Measurements from ENCODE around the gene CBR3. TPM values are rescaled to one million over a fixed set of nuclear protein-coding genes. Genes with fewer than 3 reads are reported as not detected.

CBR3 gene
- total RNA-seq, 1 donor from 2014 or later, result 1.0 TPM

DNA sequence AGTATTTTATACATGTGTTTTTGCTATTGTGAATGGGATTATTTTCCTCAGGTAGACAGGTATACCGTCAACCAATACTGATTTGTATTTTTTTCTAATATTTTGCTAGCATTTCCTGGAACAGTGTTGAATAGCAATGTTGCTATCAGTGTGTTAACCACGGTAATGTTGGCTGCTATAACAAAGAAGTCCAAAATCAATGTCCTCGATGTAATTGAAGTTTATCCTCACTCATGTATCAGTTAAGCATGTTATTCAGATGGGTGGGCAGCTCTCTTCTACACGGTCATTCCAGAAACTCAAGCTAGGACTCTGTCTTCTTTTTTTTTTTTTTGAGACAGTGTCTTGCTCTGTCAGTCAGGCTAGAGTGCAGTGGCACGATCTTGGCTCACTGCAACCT lies 46.1 kb downstream of the CBR3 start:
- Mint-ChIP-seq H3K4me3 (no peak overlapping the region), H3K36me3 (peaks cover 5% of the 10 kb centered on the region), H3K4me1 (ENCODE audit: unreplicated experiment) (no peaks in the 10 kb centered on the region), H3K27me3 (no peaks in the 10 kb centered on the region), H3K27ac (no peak overlapping the region), H3K9me3 (no peaks in the 10 kb centered on the region)
- TF ChIP-seq, protein P1, sequence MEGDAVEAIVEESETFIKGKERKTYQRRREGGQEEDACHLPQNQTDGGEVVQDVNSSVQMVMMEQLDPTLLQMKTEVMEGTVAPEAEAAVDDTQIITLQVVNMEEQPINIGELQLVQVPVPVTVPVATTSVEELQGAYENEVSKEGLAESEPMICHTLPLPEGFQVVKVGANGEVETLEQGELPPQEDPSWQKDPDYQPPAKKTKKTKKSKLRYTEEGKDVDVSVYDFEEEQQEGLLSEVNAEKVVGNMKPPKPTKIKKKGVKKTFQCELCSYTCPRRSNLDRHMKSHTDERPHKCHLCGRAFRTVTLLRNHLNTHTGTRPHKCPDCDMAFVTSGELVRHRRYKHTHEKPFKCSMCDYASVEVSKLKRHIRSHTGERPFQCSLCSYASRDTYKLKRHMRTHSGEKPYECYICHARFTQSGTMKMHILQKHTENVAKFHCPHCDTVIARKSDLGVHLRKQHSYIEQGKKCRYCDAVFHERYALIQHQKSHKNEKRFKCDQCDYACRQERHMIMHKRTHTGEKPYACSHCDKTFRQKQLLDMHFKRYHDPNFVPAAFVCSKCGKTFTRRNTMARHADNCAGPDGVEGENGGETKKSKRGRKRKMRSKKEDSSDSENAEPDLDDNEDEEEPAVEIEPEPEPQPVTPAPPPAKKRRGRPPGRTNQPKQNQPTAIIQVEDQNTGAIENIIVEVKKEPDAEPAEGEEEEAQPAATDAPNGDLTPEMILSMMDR (conservative IDR thresholded peaks at IDR 0.05), result no peak
- DNase-seq (ENCODE audit: extremely low spot score, unreplicated experiment), result no peak

DNA sequence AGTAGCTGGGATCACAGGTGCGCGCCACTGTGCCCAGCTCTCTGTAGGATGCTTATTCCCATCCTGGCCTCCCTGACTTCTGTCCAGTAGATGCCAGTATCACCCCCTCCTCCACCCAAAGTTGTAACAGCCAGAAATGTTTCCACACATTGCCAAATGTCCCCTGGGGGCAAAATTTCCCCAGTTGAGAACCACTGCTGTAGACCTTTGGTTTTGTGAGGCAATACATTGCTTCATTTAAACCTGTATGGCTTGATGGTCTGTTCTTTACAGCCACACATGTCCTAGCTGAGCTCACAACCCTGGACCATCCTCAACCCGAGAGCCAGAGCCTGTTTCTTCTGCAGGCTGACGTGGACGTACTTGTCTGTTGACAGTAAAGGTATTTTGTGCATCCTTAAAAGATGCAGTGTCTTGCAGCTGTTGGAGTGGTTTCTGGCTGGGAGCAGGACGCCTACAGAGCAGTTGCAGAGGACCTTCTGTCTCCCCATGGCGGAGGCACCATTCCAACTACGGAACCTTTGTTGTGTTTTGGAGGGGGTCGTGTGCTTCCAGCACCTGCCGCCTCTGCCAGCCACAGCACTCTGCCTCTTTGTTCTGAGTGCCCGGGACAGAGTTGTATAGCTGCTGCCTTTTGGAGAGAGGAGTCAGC lies 48.4 kb downstream of the CBR3 start:
- Mint-ChIP-seq H3K36me3 (peaks cover 9% of the 10 kb centered on the region), H3K27me3 (no peaks in the 10 kb centered on the region), H3K9me3 (no peaks in the 10 kb centered on the region), H3K4me1 (ENCODE audit: unreplicated experiment) (peaks cover 9% of the 10 kb centered on the region), H3K4me3 (no peak overlapping the region), H3K27ac (no peak overlapping the region)
- DNase-seq (ENCODE audit: extremely low spot score, unreplicated experiment), result no peak
- TF ChIP-seq, protein P1 (conservative IDR thresholded peaks at IDR 0.05), result no peak

DNA sequence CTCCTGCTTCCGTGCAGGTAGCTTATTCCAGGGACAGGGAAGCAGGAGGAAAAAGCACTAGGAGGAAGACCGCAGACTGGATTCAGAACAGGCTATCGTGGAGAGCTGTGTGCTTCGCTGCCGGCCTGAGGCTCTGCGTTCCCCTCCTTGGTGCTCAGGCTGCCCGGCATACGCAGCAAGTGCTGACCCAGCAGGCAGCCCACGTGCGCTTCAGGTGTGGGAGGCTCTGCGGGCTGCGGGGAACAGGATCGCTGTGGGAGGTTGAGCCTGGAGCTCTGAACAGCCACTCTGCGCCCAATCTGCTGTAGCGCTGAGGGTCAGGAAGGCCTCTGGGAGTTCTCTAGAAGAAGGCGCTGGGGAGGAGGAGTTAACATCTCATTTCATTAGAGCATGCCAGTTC lies 49.7 kb downstream of the CBR3 start:
- H3K4me3 Mint-ChIP-seq, result no peak overlapping the region
- no peak overlapping the region for H3K27ac Mint-ChIP-seq
- H3K9me3 Mint-ChIP-seq, result no peaks in the 10 kb centered on the region
- peaks cover 15% of the 10 kb centered on the region for H3K4me1 Mint-ChIP-seq (ENCODE audit: unreplicated experiment)
- no peaks in the 10 kb centered on the region for H3K27me3 Mint-ChIP-seq
- H3K36me3 Mint-ChIP-seq, result peaks cover 4% of the 10 kb centered on the region
- no peak for DNase-seq (ENCODE audit: extremely low spot score, unreplicated experiment)
- TF ChIP-seq, protein P1 (conservative IDR thresholded peaks at IDR 0.05), result no peak

DNA sequence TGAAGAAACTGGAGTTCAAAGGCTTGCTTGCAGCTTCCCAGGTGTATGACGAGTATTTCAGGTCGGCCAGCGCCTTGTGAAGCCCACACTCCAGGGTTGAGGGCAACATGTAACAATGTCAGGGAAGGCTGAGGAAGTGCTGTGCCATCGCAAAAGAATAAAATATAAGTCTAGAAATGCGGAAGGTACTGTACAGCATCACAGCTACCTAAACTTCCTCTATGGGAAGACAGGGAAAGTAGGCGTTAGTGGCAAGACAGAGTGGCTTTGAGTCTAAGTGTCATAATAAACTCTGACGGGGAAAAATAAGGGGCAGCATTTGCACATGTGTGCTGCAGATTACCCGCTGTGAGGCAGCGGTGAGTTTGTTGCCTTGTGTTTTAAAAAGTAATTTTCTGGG lies 50.6 kb downstream of the CBR3 start:
- DNase-seq (ENCODE audit: extremely low spot score, unreplicated experiment), result no peak
- H3K9me3 Mint-ChIP-seq, result no peaks in the 10 kb centered on the region
- TF ChIP-seq, protein P1 (conservative IDR thresholded peaks at IDR 0.05), result no peak
- no peaks in the 10 kb centered on the region for H3K27me3 Mint-ChIP-seq
- no peak overlapping the region for H3K4me3 Mint-ChIP-seq
- H3K36me3 Mint-ChIP-seq, result peaks cover 4% of the 10 kb centered on the region
- no peak overlapping the region for H3K27ac Mint-ChIP-seq
- peaks cover 16% of the 10 kb centered on the region for H3K4me1 Mint-ChIP-seq (ENCODE audit: unreplicated experiment)

DNA sequence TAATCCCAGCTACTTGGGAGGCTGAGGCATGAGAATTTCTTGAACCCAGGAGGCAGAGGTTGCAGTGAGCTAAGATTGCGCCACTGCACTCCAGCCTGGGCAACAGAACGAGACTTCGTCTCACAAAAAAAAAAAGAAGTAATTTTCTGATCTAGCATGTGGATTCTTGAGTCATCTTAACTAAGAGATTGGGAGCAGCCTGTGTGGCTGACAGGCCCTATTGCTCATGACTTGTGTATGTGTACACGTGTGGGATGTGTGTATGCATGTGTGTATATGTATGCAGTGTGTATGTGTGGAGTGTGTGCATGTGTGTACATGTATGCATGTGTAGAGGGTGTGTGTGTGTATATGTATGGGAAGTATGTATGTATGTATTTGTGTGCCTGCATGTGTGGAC lies 51.2 kb downstream of the CBR3 start:
- Mint-ChIP-seq H3K36me3 (peaks cover 4% of the 10 kb centered on the region), H3K4me3 (peak overlapping the region; percentile 1), H3K9me3 (no peaks in the 10 kb centered on the region), H3K4me1 (ENCODE audit: unreplicated experiment) (peaks cover 22% of the 10 kb centered on the region), H3K27ac (no peak overlapping the region), H3K27me3 (no peaks in the 10 kb centered on the region)
- no peak for DNase-seq (ENCODE audit: extremely low spot score, unreplicated experiment)
- TF ChIP-seq, protein P1 (conservative IDR thresholded peaks at IDR 0.05), result no peak

Measured in type B pancreatic cell (in vitro differentiated cells).